Uterus (tissue), 2 donors: ENCODE results near the gene PGAM1.

Experiments
- POLR2A ChIP-seq, 2 donors: fragments of 450-650 bp; IDR thresholded peaks; one replicate each; pipeline ENCODE4 v1.6.1; 2016; ENCODE audit warnings: antibody characterized with exemption in 2 of 2, mild to moderate bottlenecking in 1 of 2, moderate library complexity in 1 of 2
- TF ChIP-seq, protein P1 (sequence below), 4 experiments: fragments of 200-600 bp in 2 of 4; fragments of 450-650 bp in 2 of 4; sonication (generic) in 2 of 4; IDR thresholded peaks; one replicate each; pipeline ENCODE4 v1.5.1; 2016 to 2019; ENCODE audit warnings: antibody characterized with exemption in 4 of 4, mild to moderate bottlenecking in 2 of 4, moderate library complexity in 1 of 4

DNA sequence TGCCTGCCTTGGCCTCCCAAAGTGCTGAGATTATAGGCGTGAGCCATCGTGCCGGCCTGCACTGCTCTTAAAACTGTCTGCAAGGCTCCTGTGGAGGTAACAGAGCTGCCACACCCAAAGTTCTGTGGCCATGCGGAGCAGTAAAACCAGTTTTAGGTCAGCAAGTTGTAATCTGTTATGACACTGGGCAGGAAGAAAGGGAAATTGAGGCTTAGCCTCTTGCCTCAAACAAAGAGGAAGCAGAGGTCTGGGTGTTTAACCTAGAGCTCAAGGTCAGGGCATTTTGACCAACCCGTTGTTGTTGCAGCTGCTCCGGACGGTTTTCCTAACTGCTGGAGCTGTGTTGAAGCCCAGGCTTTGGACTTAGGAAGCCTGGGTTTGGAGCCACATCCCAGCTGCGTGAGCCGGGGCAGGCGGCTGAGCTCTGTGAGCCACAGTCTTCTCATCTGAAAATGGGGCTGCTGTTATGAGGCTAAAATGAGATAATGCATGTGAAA is 17.4 kb upstream of the PGAM1 start:
- TF ChIP-seq, protein P1, sequence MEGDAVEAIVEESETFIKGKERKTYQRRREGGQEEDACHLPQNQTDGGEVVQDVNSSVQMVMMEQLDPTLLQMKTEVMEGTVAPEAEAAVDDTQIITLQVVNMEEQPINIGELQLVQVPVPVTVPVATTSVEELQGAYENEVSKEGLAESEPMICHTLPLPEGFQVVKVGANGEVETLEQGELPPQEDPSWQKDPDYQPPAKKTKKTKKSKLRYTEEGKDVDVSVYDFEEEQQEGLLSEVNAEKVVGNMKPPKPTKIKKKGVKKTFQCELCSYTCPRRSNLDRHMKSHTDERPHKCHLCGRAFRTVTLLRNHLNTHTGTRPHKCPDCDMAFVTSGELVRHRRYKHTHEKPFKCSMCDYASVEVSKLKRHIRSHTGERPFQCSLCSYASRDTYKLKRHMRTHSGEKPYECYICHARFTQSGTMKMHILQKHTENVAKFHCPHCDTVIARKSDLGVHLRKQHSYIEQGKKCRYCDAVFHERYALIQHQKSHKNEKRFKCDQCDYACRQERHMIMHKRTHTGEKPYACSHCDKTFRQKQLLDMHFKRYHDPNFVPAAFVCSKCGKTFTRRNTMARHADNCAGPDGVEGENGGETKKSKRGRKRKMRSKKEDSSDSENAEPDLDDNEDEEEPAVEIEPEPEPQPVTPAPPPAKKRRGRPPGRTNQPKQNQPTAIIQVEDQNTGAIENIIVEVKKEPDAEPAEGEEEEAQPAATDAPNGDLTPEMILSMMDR (IDR thresholded peaks at IDR 0.05) = no peak
- TF ChIP-seq POLR2A (IDR thresholded peaks at IDR 0.05) = no peak
